Neuronal stem cell (in vitro differentiated cells): ENCODE data around the gene LYG1.
"Not testable (repeated sequence)": the region's sequence is repeated elsewhere in the genome, so short reads cannot be mapped to it uniquely, and the experiment has no call there.

Experiments used
- DNase-seq: peaks from one replicate; pipeline ENCODE4 v3.0.0-alpha.2; 2013; ENCODE audit warnings: low spot score
- H2AFZ ChIP-seq: one replicate; pipeline ENCODE4 v1.6.1; 2013; ENCODE audit warnings: mild to moderate bottlenecking, low read length, inconsistent platforms
- H2AK5ac ChIP-seq: 2 replicates; pipeline ENCODE4 v1.6.1; 2013; ENCODE audit warnings: low read depth, mild to moderate bottlenecking, inconsistent platforms, low read length, moderate library complexity, mixed read lengths
- H2BK120ac ChIP-seq: 2 replicates; pipeline ENCODE4 v1.6.1; 2013; ENCODE audit warnings: low read depth, mild to moderate bottlenecking, inconsistent platforms, low read length, moderate library complexity, mixed read lengths
- H2BK12ac ChIP-seq: one replicate; pipeline ENCODE4 v1.6.1; 2013; ENCODE audit warnings: low read length, inconsistent platforms
- H2BK15ac ChIP-seq: 2 replicates; pipeline ENCODE4 v1.6.1; 2013; ENCODE audit warnings: mild to moderate bottlenecking, low read length, inconsistent platforms, mixed read lengths
- H2BK5ac ChIP-seq: one replicate; pipeline ENCODE4 v1.6.1; 2013; ENCODE audit warnings: inconsistent platforms, mild to moderate bottlenecking, low read length, moderate library complexity
- H3K14ac ChIP-seq: one replicate; pipeline ENCODE4 v1.6.1; 2013; ENCODE audit warnings: low read length, inconsistent platforms
- H3K18ac ChIP-seq: 2 replicates; pipeline ENCODE4 v1.6.1; 2013; ENCODE audit warnings: low read length, inconsistent platforms
- H3K23ac ChIP-seq: 2 replicates; pipeline ENCODE4 v1.6.1; 2013; ENCODE audit warnings: low read depth, mild to moderate bottlenecking, mixed read lengths, low read length, inconsistent platforms; ENCODE audit not compliant: poor library complexity
- H3K27ac ChIP-seq: replicated peaks from 3 replicates; pipeline ENCODE4 v1.5.1; 2013; ENCODE audit warnings: low read length, inconsistent platforms
- H3K27me3 ChIP-seq, 3 experiments: 2 replicates each; pipeline ENCODE4 v1.6.1; 2013; ENCODE audit warnings: low read length in 3 of 3, mild to moderate bottlenecking in 2 of 3, inconsistent platforms in 1 of 3, low read depth in 1 of 3, mixed read lengths in 1 of 3, moderate library complexity in 1 of 3; ENCODE audit not compliant: control insufficient read depth in 3 of 3, insufficient read depth in 3 of 3
- H3K36me3 ChIP-seq, 2 donors: replicated peaks in 1 of 2; 2 replicates each; pipeline ENCODE4 v1.6.1; 2013; ENCODE audit warnings: low read length in 2 of 2; ENCODE audit not compliant: control insufficient read depth in 2 of 2, insufficient read depth in 2 of 2
- H3K4ac ChIP-seq: 2 replicates; pipeline ENCODE4 v1.6.1; 2013; ENCODE audit warnings: inconsistent platforms, mild to moderate bottlenecking, low read length, moderate library complexity
- H3K4me1 ChIP-seq, 2 donors: 1 replicate in 1 of 2; 2 replicates in 1 of 2; pipeline ENCODE4 v1.6.1; 2013; ENCODE audit warnings: low read length in 2 of 2, low read depth in 1 of 2; ENCODE audit not compliant: control insufficient read depth in 2 of 2, insufficient read depth in 1 of 2
- H3K4me2 ChIP-seq: one replicate; pipeline ENCODE4 v1.6.1; 2013; ENCODE audit warnings: mild to moderate bottlenecking, low read length, inconsistent platforms; ENCODE audit not compliant: insufficient read depth, poor library complexity, severe bottlenecking
- H3K4me3 ChIP-seq, 2 donors: 2 replicates each; pipeline ENCODE4 v1.5.1; 2013; ENCODE audit warnings: low read length in 2 of 2, mild to moderate bottlenecking in 2 of 2, inconsistent platforms in 1 of 2, moderate library complexity in 1 of 2
- H3K79me1 ChIP-seq: one replicate; pipeline ENCODE4 v1.6.1; 2013; ENCODE audit warnings: low read depth, mild to moderate bottlenecking, inconsistent platforms, low read length, moderate library complexity
- H3K9ac ChIP-seq: one replicate; pipeline ENCODE4 v1.6.1; 2013; ENCODE audit warnings: mild to moderate bottlenecking, low read depth, low read length, inconsistent platforms; ENCODE audit not compliant: poor library complexity
- H3K9me3 ChIP-seq, 2 donors: replicated peaks in 1 of 2; 2 replicates each; pipeline versions ENCODE3 to v1.6.1; 2013; ENCODE audit warnings: low read length in 2 of 2, mild to moderate bottlenecking in 2 of 2, inconsistent platforms in 1 of 2, low read depth in 1 of 2, mixed read lengths in 1 of 2, moderate library complexity in 1 of 2; ENCODE audit not compliant: control insufficient read depth in 2 of 2, insufficient read depth in 1 of 2
- H4K8ac ChIP-seq: one replicate; pipeline ENCODE4 v1.6.1; 2013; ENCODE audit warnings: low read depth, mild to moderate bottlenecking, inconsistent platforms, low read length, moderate library complexity
- H4K91ac ChIP-seq: one replicate; pipeline ENCODE4 v1.6.1; 2013; ENCODE audit warnings: low read length, low read depth, mild to moderate bottlenecking, inconsistent platforms; ENCODE audit not compliant: poor library complexity
- WGBS, 2 donors: extraction: QIAGEN DNeasy Blood & Tissue Kit; methylation state at CpG; one replicate each; pipeline ENCODE4 v1.1.7; 2013; ENCODE audit warnings: missing lambda C conversion rate in 2 of 2, mixed read lengths in 1 of 2; ENCODE audit not compliant: insufficient read length in 2 of 2, insufficient replicate concordance in 1 of 2; ENCODE audit errors: extremely low coverage in 2 of 2; 5-methylcytosine and 5-hydroxymethylcytosine counted together

The LYG1 gene

DNA sequence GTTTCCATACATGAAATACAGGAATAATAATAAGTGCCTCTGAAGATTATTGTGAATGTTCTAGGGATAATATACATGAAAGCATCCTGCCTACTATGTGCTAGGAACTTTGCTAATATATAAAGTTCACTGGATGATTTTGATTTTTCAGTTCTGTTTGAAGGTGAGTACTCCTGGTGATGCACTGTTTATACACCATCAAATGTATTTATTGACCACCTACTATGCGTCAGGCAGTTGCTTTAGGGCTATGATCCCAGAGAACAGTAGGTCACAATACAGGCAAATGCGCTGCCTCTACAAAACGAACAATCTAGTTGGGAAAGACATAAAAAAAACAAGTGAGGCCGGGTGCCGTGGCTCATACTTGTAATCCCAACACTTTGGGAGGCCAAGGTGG is 24.4 kb upstream of the LYG1 start:
- H3K27me3 ChIP-seq: no peaks in the 10 kb centered on the region
- H2AK5ac ChIP-seq: no peak overlapping the region
- no peak overlapping the region for H2BK120ac ChIP-seq
- no peak overlapping the region for H3K23ac ChIP-seq
- no peak overlapping the region for H3K9ac ChIP-seq
- H2BK15ac ChIP-seq: no peak overlapping the region
- DNase-seq: no peak
- no peak overlapping the region for H3K27ac ChIP-seq
- H2AFZ ChIP-seq: no peak overlapping the region
- no peak overlapping the region for H3K4me2 ChIP-seq
- peaks cover 16 to 94% of the 10 kb centered on the region in 2 donors for H3K36me3 ChIP-seq
- no peak overlapping the region for H3K4ac ChIP-seq
- H2BK5ac ChIP-seq: no peak overlapping the region
- no peak overlapping the region for H3K14ac ChIP-seq
- no CpG with 5 or more reads among the region's 5 CpGs for WGBS, 2 donors
- H3K79me1 ChIP-seq: peaks cover 3% of the 10 kb centered on the region
- H4K91ac ChIP-seq: no peak overlapping the region
- no peak overlapping the region for H3K4me3 ChIP-seq
- H3K9me3 ChIP-seq: no peaks in the 10 kb centered on the region
- no peaks in the 10 kb centered on the region for H3K4me1 ChIP-seq
- no peak overlapping the region for H4K8ac ChIP-seq
- H3K18ac ChIP-seq: no peak overlapping the region
- H2BK12ac ChIP-seq: no peak overlapping the region

DNA sequence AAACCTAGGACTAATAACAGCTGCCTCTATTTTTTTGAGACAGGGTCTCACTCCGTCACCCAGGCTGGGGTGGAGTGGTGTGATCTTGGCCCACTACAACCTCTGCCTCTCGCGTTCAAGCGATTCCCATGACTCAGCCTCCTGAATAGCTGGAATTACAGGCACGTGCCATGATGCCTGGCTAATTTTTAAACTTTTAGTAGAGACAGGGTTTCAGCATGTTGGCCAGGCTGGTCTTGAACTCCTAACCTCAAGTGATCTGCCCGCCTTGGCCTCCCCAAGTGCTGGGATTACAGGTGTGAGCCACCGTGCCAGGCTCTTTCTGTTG is 16.8 kb upstream of the LYG1 start:
- WGBS, 2 donors: no CpG with 5 or more reads among the region's 7 CpGs
- not testable (repeated sequence) for H3K4me3 ChIP-seq, H3K4me1 ChIP-seq, H3K23ac ChIP-seq, H3K27ac ChIP-seq, H3K27me3 ChIP-seq, H3K4ac ChIP-seq, H4K91ac ChIP-seq, H3K9ac ChIP-seq, H2AK5ac ChIP-seq, H2BK120ac ChIP-seq, H4K8ac ChIP-seq, H3K4me2 ChIP-seq, H3K18ac ChIP-seq, H2BK5ac ChIP-seq, H2BK15ac ChIP-seq, DNase-seq, H3K9me3 ChIP-seq, H3K14ac ChIP-seq, H2BK12ac ChIP-seq, H3K79me1 ChIP-seq, H2AFZ ChIP-seq
- H3K36me3 ChIP-seq: peaks cover 12 to 60% of the 10 kb centered on the region in 2 donors

GRCh38 chr2:99317161-99317872 is 16.3 kb upstream of the LYG1 start:
- Histone ChIP-seq H3K23ac (no peak overlapping the region), H2BK120ac (no peak overlapping the region), H3K9ac (no peak overlapping the region), H2BK15ac (no peak overlapping the region), H3K4me3 (no peak overlapping the region), H3K4me2 (no peak overlapping the region), H3K4ac (no peak overlapping the region), H3K79me1 (no peaks in the 10 kb centered on the region), H3K18ac (no peak overlapping the region), H2AK5ac (no peak overlapping the region), H3K27ac (no peak overlapping the region), H2AFZ (no peak overlapping the region), H3K9me3 (peaks cover 2 to 3% of the 10 kb centered on the region in 2 donors), H3K36me3 (peaks cover 12 to 55% of the 10 kb centered on the region in 2 donors), H4K91ac (no peak overlapping the region), H3K27me3 (no peaks in the 10 kb centered on the region), H2BK12ac (no peak overlapping the region), H2BK5ac (no peak overlapping the region), H4K8ac (no peak overlapping the region), H3K4me1 (no peaks in the 10 kb centered on the region), H3K14ac (no peak overlapping the region)
- no CpG with 5 or more reads among the region's 9 CpGs for WGBS, 2 donors
- DNase-seq: no peak

DNA sequence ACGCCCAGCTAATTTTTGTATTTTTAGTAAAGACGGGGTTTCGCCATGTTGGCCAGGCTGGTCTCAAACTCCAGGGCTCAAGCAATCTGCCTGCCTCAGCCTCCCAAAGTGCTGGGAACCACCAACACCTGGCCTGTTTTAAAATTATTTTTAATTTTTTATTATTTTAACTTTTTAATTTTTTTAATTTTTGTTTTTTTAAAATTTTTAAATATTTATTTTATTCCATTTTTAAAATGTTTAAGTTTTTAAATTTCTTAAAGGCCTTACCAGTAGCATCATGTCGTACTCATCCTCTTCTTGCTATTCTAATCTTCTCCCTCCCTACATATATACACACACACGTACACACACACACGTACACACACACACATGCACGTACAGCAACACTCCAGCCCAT is 1.4 kb downstream of the LYG1 start:
- WGBS, 2 donors: 100% methylated on average over 3 of the region's 7 CpGs; no CpG with 5 or more reads in 1 of the 2 donors
- Histone ChIP-seq H4K91ac (no peak overlapping the region), H3K9ac (no peak overlapping the region), H3K27me3 (no peaks in the 10 kb centered on the region), H3K36me3 (peaks cover 0 to 2% of the 10 kb centered on the region in 2 donors), H2BK15ac (no peak overlapping the region), H3K4ac (no peak overlapping the region), H2BK12ac (no peak overlapping the region), H2BK120ac (no peak overlapping the region), H3K27ac (no peak overlapping the region), H4K8ac (no peak overlapping the region), H3K4me3 (no peak overlapping the region), H3K9me3 (peaks cover 0 to 2% of the 10 kb centered on the region in 2 donors), H3K18ac (no peak overlapping the region), H3K4me1 (no peaks in the 10 kb centered on the region), H3K4me2 (no peak overlapping the region), H3K23ac (no peak overlapping the region), H2AK5ac (no peak overlapping the region), H3K79me1 (no peaks in the 10 kb centered on the region), H3K14ac (no peak overlapping the region), H2AFZ (no peak overlapping the region), H2BK5ac (no peak overlapping the region)
- no peak for DNase-seq
